Endothelial cell of umbilical vein (primary cell): Measurements from ENCODE around the gene RNASEH2A. TPM values are rescaled to one million over a fixed set of nuclear protein-coding genes. Genes with fewer than 3 reads are reported as not detected.

Source experiments
- BruUV-seq: library from RNA; stranded (reverse); fragments of 400-500 nt; replicated peaks from 2 replicates; lab custom pipeline; 2021; lab: Mats Ljungman, UMichigan
- CTCF ChIA-PET: fragments of 300-600, 350-600 bp; sonication (Branson Sonifier 250); formaldehyde crosslinking; loops from one replicate; lab custom pipeline; 2021; ENCODE audit warnings: antibody characterized with exemption, inconsistent platforms; lab: Charles Lee
- POLR2A ChIA-PET: fragments of 300-600, 350-600 bp; sonication (Branson Sonifier 250); formaldehyde crosslinking; loops from one replicate; lab custom pipeline; 2021; ENCODE audit warnings: antibody characterized with exemption, inconsistent platforms; lab: Charles Lee
- DNase-seq: peaks from one replicate; pipeline ENCODE4 v3.0.0-alpha.2; 2011; ENCODE audit warnings: low read depth, low spot score
- FAIRE-seq: peaks from 2 replicates; lab custom pipeline; 2011; peaks lifted over from hg19 to GRCh38; lab: Jason Lieb, UNC
- H2AFZ ChIP-seq: 2 replicates; pipeline ENCODE4 v1.6.0; 2012; ENCODE audit warnings: low read depth, low read length, control low read depth, inconsistent platforms
- H3K27ac ChIP-seq: 2 replicates; pipeline ENCODE4 v1.5.1; 2011; ENCODE audit warnings: low read depth, mild to moderate bottlenecking, control low read depth, low read length, moderate library complexity; ENCODE audit not compliant: insufficient read depth
- H3K27me3 ChIP-seq, 2 experiments: 2 replicates each; pipeline versions ENCODE4 v1.6.0 to v1.6.1; 2011; ENCODE audit warnings: low read length in 2 of 2, mixed read lengths in 1 of 2; ENCODE audit not compliant: control insufficient read depth in 2 of 2, insufficient read depth in 2 of 2
- H3K36me3 ChIP-seq, 2 experiments: 2 replicates in 1 of 2; 3 replicates in 1 of 2; pipeline ENCODE4 v1.5.1; 2011; ENCODE audit warnings: low read length in 2 of 2, mild to moderate bottlenecking in 1 of 2, moderate library complexity in 1 of 2; ENCODE audit not compliant: control insufficient read depth in 2 of 2, insufficient read depth in 2 of 2; ENCODE audit errors: extremely low read depth in 1 of 2
- H3K4me1 ChIP-seq: 3 replicates; pipeline ENCODE4 v1.5.1; 2011; ENCODE audit warnings: mild to moderate bottlenecking, low read length; ENCODE audit not compliant: control insufficient read depth, insufficient read depth; ENCODE audit errors: extremely low read depth
- H3K4me2 ChIP-seq: 2 replicates; pipeline ENCODE4 v1.6.1; 2011; ENCODE audit warnings: low read length, control low read depth, mixed read lengths; ENCODE audit not compliant: insufficient read depth
- H3K4me3 ChIP-seq, 3 experiments: fragments of 200-600 bp in 1 of 3; sonication (generic), shearing (Covaris generic) in 1 of 3; replicated peaks in 1 of 3; 2 replicates each; pipeline ENCODE4 v1.5.1; 2011 to 2016; ENCODE audit warnings: control low read depth in 3 of 3, low read length in 3 of 3, mild to moderate bottlenecking in 2 of 3, inconsistent platforms in 1 of 3, low read depth in 1 of 3, moderate library complexity in 1 of 3; ENCODE audit not compliant: insufficient read depth in 1 of 3
- H3K79me2 ChIP-seq: 2 replicates; pipeline ENCODE4 v1.6.0; 2012; ENCODE audit warnings: low read length, inconsistent platforms; ENCODE audit not compliant: control insufficient read depth, insufficient read depth
- H3K9ac ChIP-seq: replicated peaks from 2 replicates; pipeline ENCODE3; 2011; ENCODE audit warnings: low read length, control low read depth; ENCODE audit not compliant: insufficient read depth; ENCODE audit errors: extremely low read depth
- H3K9me1 ChIP-seq: replicated peaks from 3 replicates; pipeline ENCODE4 v1.6.0; 2011; ENCODE audit warnings: mild to moderate bottlenecking, low read length; ENCODE audit not compliant: control insufficient read depth, insufficient read depth; ENCODE audit errors: extremely low read depth
- H3K9me3 ChIP-seq: replicated peaks from 2 replicates; pipeline ENCODE4 v1.5.1; 2012; ENCODE audit warnings: low read length, inconsistent platforms; ENCODE audit not compliant: control insufficient read depth, insufficient read depth
- H4K20me1 ChIP-seq: replicated peaks from 2 replicates; pipeline ENCODE3; 2011; ENCODE audit warnings: mild to moderate bottlenecking, low read length; ENCODE audit not compliant: control insufficient read depth, insufficient read depth; ENCODE audit errors: extremely low read depth
- CTCF ChIP-seq, 2 donors: IDR thresholded peaks; 1 replicate in 1 of 2; 2 replicates in 1 of 2; pipeline ENCODE4 v1.5.1; 2011; ENCODE audit warnings: low read length in 2 of 2, mild to moderate bottlenecking in 2 of 2, moderate library complexity in 2 of 2, control low read depth in 1 of 2, inconsistent platforms in 1 of 2, low read depth in 1 of 2; ENCODE audit not compliant: insufficient read depth in 1 of 2; ENCODE audit errors: extremely low read depth in 1 of 2
- EZH2 ChIP-seq: IDR thresholded peaks from 2 replicates; pipeline ENCODE4 v1.6.1; 2012; ENCODE audit warnings: borderline replicate concordance, low read depth, mild to moderate bottlenecking, moderate library complexity, low read length, inconsistent platforms; ENCODE audit not compliant: severe bottlenecking
- MYC ChIP-seq: IDR thresholded peaks from one replicate; pipeline ENCODE4 v1.6.1; 2011; ENCODE audit warnings: mild to moderate bottlenecking, low read depth, low read length
- POLR2A ChIP-seq: IDR thresholded peaks from 2 replicates; pipeline ENCODE4 v1.6.1; 2012; ENCODE audit warnings: low read depth, mild to moderate bottlenecking, control low read depth, low read length
- dilution Hi-C: fragments of 300-500 bp; cut with MboI; formaldehyde crosslinking; loops from one replicate; pipeline ENCODE4 v1.15.0; 2019; ENCODE audit warnings: low sequenced_read_pairs; ENCODE audit not compliant: extremely low pct_ligation_motif_present
- intact Hi-C: fragments of 100-400 bp; cut with micrococcal nuclease; formaldehyde crosslinking; loops from one replicate; pipeline ENCODE4 v1.10.0; 2022
- polyA plus RNA-seq, 4 experiments: library from polyadenylated mRNA; depleted of rRNA in 3 of 4; stranded (reverse) in 3 of 4; unstranded in 1 of 4; fragments of >200 nt; gene quantifications; 2 replicates each; pipeline versions ENCODE4 v1.2.1 to v1.2.3, GENCODE V29; 2011 to 2012; ENCODE audit warnings: missing spikeins in 1 of 4
- total RNA-seq: library from RNA; stranded (reverse); gene quantifications from 2 replicates; pipeline ENCODE4 v1.2.3, GENCODE V29; 2021

RNASEH2A gene
- total and polyA plus RNA-seq, 2 donors (not counting 3 experiments of a cell fraction or from before 2014, with no cell fraction given) = 25.6 to 45.4 TPM

- intact Hi-C loops = no loop called here
- no TSS peak for BruUV-seq
- Histone ChIP-seq H3K36me3 (peaks cover 0 to 3% of the 10 kb centered on the region in 2 experiments), H3K9me3 (no peaks in the 10 kb centered on the region), H3K4me1 (peaks cover 23% of the 10 kb centered on the region), H3K9me1 (no peaks in the 10 kb centered on the region), H4K20me1 (no peaks in the 10 kb centered on the region), H3K4me3 (peak overlapping the region in 2 of 3 experiments; percentile 27 to 76), H3K27me3 (no peaks in the 10 kb centered on the region), H3K9ac (peak overlapping the region; percentile 74), H2AFZ (peak overlapping the region; percentile 27), H3K27ac (peak overlapping the region; percentile 91), H3K4me2 (peak overlapping the region; percentile 56), H3K79me2 (peaks cover 14% of the 10 kb centered on the region)
- DNase-seq = no peak
- POLR2A ChIA-PET = interaction anchor here (0.7 to 4.1 kb wide), 3 partner anchors 12 to 64 kb away, joined by 3 to 94 read pairs (median 73); partner anchors contain the start of gene HOOK2
- FAIRE-seq = peak; percentile 38
- dilution Hi-C loops = no loop called here
- CTCF ChIA-PET = interaction anchor here (4.5 to 13.8 kb wide), 3 partner anchors 18 to 53 kb away, joined by 30 to 524 read pairs (median 387); partner anchors contain the start of gene HOOK2
- TF ChIP-seq POLR2A (peak; percentile 34), MYC (no peak)
Measured at GRCh38 chr19:12794196-12794941, 12.0 kb upstream of the RNASEH2A start.

- no peaks in the 10 kb centered on the region for H3K9me3 ChIP-seq
- peaks cover 23% of the 10 kb centered on the region for H3K4me1 ChIP-seq
- CTCF ChIA-PET = interaction anchor here (1.5 to 13.8 kb wide), 5 partner anchors 12 to 52 kb away, joined by 14 to 524 read pairs (median 30); partner anchors contain the start of gene HOOK2
- intact Hi-C loops (no loop called here), dilution Hi-C loops (no loop called here)
- no peak overlapping the region for H3K4me3 ChIP-seq
- no peak overlapping the region for H2AFZ ChIP-seq
- no TSS peak for BruUV-seq
- TF ChIP-seq EZH2 = no peak
- no peak for TF ChIP-seq CTCF (IDR thresholded peaks at IDR 0.05; ENCODE audit: extremely low read depth in 1 of 2, insufficient read depth in 1 of 2, low read depth in 1 of 2, low read length in 2 of 2)
- FAIRE-seq = peak; percentile 26
- no peak overlapping the region for H3K4me2 ChIP-seq
- no peaks in the 10 kb centered on the region for H4K20me1 ChIP-seq
- H3K79me2 ChIP-seq = peaks cover 15% of the 10 kb centered on the region
- no peak overlapping the region for H3K9ac ChIP-seq
- H3K27me3 ChIP-seq = no peaks in the 10 kb centered on the region
- no peaks in the 10 kb centered on the region for H3K9me1 ChIP-seq
- DNase-seq = no peak
- H3K36me3 ChIP-seq = peaks cover 0 to 9% of the 10 kb centered on the region in 2 experiments
- POLR2A ChIA-PET = interaction anchor here (0.7 to 1.1 kb wide), 2 partner anchors 19 to 63 kb away, joined by 3 to 7 read pairs; no protein-coding TSS in a partner anchor
- H3K27ac ChIP-seq = no peak overlapping the region
Measured at GRCh38 chr19:12794971-12795381, 11.4 kb upstream of the RNASEH2A start.
